GM12878 (cell line): ENCODE measurements around the gene LARGE1. TPM values are rescaled to one million over a fixed set of nuclear protein-coding genes. Genes with fewer than 3 reads are reported as not detected.

Source experiments
- BMI1 ChIP-seq: fragments of 450-650 bp; IDR thresholded peaks from 2 replicates; pipeline ENCODE4 v1.6.1; 2016; ENCODE audit warnings: mild to moderate bottlenecking, moderate library complexity, borderline replicate concordance
- BRCA1 ChIP-seq: IDR thresholded peaks from 2 replicates; pipeline ENCODE4 v1.6.1; 2011; ENCODE audit warnings: low read depth, low read length, improper control_type of control experiment
- CHD2 ChIP-seq: IDR thresholded peaks from 2 replicates; pipeline ENCODE4 v1.6.1; 2011; ENCODE audit warnings: low read depth, low read length, improper control_type of control experiment, borderline replicate concordance
- HDGF ChIP-seq: fragments of 450-650 bp; IDR thresholded peaks from 2 replicates; pipeline ENCODE4 v1.6.1; 2016; ENCODE audit warnings: antibody characterized with exemption
- JUNB ChIP-seq: IDR thresholded peaks from 2 replicates; pipeline ENCODE4 v1.6.1; 2016; ENCODE audit warnings: antibody characterized with exemption, mild to moderate bottlenecking
- KDM1A ChIP-seq: fragments of 200-600 bp; sonication (generic); IDR thresholded peaks from 2 replicates; pipeline ENCODE4 v1.6.1; 2016; ENCODE audit warnings: borderline replicate concordance
- LARP7 ChIP-seq: fragments of 450-650 bp; IDR thresholded peaks from 2 replicates; pipeline ENCODE4 v1.6.1; 2017; ENCODE audit warnings: mild to moderate bottlenecking
- MYB ChIP-seq: fragments of 150-350 bp; IDR thresholded peaks from 2 replicates; pipeline ENCODE4 v1.6.1; 2014; ENCODE audit warnings: mild to moderate bottlenecking, low read depth, low read length, borderline replicate concordance
- POLR2AphosphoS2 ChIP-seq: IDR thresholded peaks from 2 replicates; pipeline ENCODE4 v1.6.1; 2011; ENCODE audit warnings: low read depth, mild to moderate bottlenecking, low read length, improper control_type of control experiment, moderate library complexity
- SREBF2 ChIP-seq: IDR thresholded peaks from 2 replicates; pipeline ENCODE4 v1.6.1; 2012; ENCODE audit warnings: mild to moderate bottlenecking, low read length
- SUZ12 ChIP-seq: fragments of 200-600 bp; sonication (generic); IDR thresholded peaks from one replicate; pipeline ENCODE4 v1.6.1; 2018; ENCODE audit warnings: antibody characterized with exemption, mild to moderate bottlenecking; ENCODE audit not compliant: unreplicated experiment
- ZNF274 ChIP-seq: IDR thresholded peaks from one replicate; pipeline ENCODE4 v1.8.0; 2011; ENCODE audit not compliant: insufficient read length, insufficient read depth
- polyA plus RNA-seq, 11 experiments: library from polyadenylated mRNA; depleted of rRNA in 4 of 11; unstranded in 6 of 11; stranded (reverse) in 5 of 11; fragments of >200 nt; fragmentation: Nextera tagmentation in 4 of 11; fragmentation: Illumina TruSeq in 1 of 11; extraction: Ambion mirVana in 4 of 11; extraction: Trizol in 1 of 11; gene quantifications; 1 replicate in 1 of 11; 2 replicates in 10 of 11; pipeline versions ENCODE4 v1.2.1 to v1.2.3, GENCODE V29; 2011 to 2016; ENCODE audit warnings: inconsistent platforms in 2 of 11, missing spikeins in 2 of 11, low read depth in 1 of 11
- total RNA-seq, 4 experiments: library from RNA; depleted of rRNA in 3 of 4; stranded (reverse); fragments of >200 nt in 3 of 4; fragmentation: Illumina TruSeq in 1 of 4; extraction: Trizol in 1 of 4; gene quantifications; 2 replicates each; pipeline versions ENCODE4 v1.2.1 to v1.2.3, GENCODE V29; 2013 to 2021
- TF ChIP-seq, protein P1 (sequence below): fragments of 450-650 bp; IDR thresholded peaks from 2 replicates; pipeline ENCODE4 v1.6.1; 2018; ENCODE audit warnings: mild to moderate bottlenecking, low read depth, moderate library complexity; ENCODE audit not compliant: partially characterized antibody
- TF ChIP-seq, protein P2 (sequence below): IDR thresholded peaks from 2 replicates; pipeline ENCODE4 v1.6.1; 2011; ENCODE audit warnings: borderline replicate concordance, low read depth, mild to moderate bottlenecking, moderate library complexity, low read length; ENCODE audit not compliant: insufficient read depth, poor library complexity, severe bottlenecking
- TF ChIP-seq, protein P3 (sequence below): fragments of 450-650 bp; formaldehyde crosslinking; IDR thresholded peaks from 2 replicates; pipeline ENCODE4 v1.5.0; 2022; ENCODE audit warnings: mild to moderate bottlenecking, missing genetic modification characterization
- TF ChIP-seq, protein P4 (sequence below): IDR thresholded peaks from 2 replicates; pipeline ENCODE4 v1.6.1; 2012; ENCODE audit warnings: improper control_type of control experiment, low read depth, low read length; ENCODE audit not compliant: insufficient replicate concordance

The LARGE1 gene
- total and polyA plus RNA-seq, 10 of the 15 experiments (the other 5 are each of a cell fraction or from before 2014, with no cell fraction given), result 3.2 to 41.4 (median 17.3) TPM

DNA sequence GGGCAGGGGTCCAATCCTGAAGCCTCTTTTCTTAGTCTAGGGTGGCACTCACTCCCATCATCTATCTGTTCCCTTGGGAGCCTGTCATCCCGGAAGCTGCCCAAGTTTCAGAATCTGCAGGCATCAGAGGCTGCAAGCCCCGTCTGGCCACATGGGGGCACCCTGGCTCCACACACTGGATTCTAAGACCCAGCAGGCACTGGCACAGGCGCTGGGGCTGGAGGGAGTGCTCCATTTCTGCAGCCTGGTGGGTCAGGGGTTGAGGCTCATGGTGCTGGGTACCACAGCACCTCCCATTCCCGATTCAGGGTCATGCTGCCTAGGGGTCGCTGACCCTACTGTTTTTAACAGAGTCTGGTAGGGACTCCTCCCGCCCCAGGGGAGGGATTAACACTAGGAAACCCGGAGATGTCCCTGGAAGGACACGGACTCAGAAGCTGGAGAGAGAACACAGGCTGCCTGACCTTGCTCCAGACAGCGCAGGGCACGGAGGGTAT lies 618.2 kb downstream of the LARGE1 start (continued):
- TF ChIP-seq, protein P1, sequence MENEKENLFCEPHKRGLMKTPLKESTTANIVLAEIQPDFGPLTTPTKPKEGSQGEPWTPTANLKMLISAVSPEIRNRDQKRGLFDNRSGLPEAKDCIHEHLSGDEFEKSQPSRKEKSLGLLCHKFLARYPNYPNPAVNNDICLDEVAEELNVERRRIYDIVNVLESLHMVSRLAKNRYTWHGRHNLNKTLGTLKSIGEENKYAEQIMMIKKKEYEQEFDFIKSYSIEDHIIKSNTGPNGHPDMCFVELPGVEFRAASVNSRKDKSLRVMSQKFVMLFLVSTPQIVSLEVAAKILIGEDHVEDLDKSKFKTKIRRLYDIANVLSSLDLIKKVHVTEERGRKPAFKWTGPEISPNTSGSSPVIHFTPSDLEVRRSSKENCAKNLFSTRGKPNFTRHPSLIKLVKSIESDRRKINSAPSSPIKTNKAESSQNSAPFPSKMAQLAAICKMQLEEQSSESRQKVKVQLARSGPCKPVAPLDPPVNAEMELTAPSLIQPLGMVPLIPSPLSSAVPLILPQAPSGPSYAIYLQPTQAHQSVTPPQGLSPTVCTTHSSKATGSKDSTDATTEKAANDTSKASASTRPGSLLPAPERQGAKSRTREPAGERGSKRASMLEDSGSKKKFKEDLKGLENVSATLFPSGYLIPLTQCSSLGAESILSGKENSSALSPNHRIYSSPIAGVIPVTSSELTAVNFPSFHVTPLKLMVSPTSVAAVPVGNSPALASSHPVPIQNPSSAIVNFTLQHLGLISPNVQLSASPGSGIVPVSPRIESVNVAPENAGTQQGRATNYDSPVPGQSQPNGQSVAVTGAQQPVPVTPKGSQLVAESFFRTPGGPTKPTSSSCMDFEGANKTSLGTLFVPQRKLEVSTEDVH, result no peak
- TF ChIP-seq, protein P2, sequence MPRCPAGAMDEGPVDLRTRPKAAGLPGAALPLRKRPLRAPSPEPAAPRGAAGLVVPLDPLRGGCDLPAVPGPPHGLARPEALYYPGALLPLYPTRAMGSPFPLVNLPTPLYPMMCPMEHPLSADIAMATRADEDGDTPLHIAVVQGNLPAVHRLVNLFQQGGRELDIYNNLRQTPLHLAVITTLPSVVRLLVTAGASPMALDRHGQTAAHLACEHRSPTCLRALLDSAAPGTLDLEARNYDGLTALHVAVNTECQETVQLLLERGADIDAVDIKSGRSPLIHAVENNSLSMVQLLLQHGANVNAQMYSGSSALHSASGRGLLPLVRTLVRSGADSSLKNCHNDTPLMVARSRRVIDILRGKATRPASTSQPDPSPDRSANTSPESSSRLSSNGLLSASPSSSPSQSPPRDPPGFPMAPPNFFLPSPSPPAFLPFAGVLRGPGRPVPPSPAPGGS, result no peak
- no peak; the same call in 1 of the 2 replicates for TF ChIP-seq JUNB
- no peak for TF ChIP-seq CHD2
- no peak for TF ChIP-seq BRCA1
- TF ChIP-seq LARP7, result no peak
- TF ChIP-seq, protein P3, sequence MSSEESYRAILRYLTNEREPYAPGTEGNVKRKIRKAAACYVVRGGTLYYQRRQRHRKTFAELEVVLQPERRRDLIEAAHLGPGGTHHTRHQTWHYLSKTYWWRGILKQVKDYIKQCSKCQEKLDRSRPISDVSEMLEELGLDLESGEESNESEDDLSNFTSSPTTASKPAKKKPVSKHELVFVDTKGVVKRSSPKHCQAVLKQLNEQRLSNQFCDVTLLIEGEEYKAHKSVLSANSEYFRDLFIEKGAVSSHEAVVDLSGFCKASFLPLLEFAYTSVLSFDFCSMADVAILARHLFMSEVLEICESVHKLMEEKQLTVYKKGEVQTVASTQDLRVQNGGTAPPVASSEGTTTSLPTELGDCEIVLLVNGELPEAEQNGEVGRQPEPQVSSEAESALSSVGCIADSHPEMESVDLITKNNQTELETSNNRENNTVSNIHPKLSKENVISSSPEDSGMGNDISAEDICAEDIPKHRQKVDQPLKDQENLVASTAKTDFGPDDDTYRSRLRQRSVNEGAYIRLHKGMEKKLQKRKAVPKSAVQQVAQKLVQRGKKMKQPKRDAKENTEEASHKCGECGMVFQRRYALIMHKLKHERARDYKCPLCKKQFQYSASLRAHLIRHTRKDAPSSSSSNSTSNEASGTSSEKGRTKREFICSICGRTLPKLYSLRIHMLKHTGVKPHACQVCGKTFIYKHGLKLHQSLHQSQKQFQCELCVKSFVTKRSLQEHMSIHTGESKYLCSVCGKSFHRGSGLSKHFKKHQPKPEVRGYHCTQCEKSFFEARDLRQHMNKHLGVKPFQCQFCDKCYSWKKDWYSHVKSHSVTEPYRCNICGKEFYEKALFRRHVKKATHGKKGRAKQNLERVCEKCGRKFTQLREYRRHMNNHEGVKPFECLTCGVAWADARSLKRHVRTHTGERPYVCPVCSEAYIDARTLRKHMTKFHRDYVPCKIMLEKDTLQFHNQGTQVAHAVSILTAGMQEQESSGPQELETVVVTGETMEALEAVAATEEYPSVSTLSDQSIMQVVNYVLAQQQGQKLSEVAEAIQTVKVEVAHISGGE, result no peak
- no peak for TF ChIP-seq SUZ12
- no peak for TF ChIP-seq KDM1A
- TF ChIP-seq HDGF, result no peak
- TF ChIP-seq POLR2AphosphoS2, result no peak
- TF ChIP-seq ZNF274, result no peak
- TF ChIP-seq, protein P4, sequence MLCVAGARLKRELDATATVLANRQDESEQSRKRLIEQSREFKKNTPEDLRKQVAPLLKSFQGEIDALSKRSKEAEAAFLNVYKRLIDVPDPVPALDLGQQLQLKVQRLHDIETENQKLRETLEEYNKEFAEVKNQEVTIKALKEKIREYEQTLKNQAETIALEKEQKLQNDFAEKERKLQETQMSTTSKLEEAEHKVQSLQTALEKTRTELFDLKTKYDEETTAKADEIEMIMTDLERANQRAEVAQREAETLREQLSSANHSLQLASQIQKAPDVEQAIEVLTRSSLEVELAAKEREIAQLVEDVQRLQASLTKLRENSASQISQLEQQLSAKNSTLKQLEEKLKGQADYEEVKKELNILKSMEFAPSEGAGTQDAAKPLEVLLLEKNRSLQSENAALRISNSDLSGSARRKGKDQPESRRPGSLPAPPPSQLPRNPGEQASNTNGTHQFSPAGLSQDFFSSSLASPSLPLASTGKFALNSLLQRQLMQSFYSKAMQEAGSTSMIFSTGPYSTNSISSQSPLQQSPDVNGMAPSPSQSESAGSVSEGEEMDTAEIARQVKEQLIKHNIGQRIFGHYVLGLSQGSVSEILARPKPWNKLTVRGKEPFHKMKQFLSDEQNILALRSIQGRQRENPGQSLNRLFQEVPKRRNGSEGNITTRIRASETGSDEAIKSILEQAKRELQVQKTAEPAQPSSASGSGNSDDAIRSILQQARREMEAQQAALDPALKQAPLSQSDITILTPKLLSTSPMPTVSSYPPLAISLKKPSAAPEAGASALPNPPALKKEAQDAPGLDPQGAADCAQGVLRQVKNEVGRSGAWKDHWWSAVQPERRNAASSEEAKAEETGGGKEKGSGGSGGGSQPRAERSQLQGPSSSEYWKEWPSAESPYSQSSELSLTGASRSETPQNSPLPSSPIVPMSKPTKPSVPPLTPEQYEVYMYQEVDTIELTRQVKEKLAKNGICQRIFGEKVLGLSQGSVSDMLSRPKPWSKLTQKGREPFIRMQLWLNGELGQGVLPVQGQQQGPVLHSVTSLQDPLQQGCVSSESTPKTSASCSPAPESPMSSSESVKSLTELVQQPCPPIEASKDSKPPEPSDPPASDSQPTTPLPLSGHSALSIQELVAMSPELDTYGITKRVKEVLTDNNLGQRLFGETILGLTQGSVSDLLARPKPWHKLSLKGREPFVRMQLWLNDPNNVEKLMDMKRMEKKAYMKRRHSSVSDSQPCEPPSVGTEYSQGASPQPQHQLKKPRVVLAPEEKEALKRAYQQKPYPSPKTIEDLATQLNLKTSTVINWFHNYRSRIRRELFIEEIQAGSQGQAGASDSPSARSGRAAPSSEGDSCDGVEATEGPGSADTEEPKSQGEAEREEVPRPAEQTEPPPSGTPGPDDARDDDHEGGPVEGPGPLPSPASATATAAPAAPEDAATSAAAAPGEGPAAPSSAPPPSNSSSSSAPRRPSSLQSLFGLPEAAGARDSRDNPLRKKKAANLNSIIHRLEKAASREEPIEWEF, result no peak
- no peak for TF ChIP-seq BMI1
- no peak for TF ChIP-seq SREBF2
- no peak for TF ChIP-seq MYB
